MM.1S (cell line): Measurements from ENCODE around the gene DDR1.
"Not testable (repeated sequence)": the region's sequence is repeated elsewhere in the genome, so short reads cannot be mapped to it uniquely, and the experiment has no call there.

ENCODE experiments used
- DNase-seq: peaks from one replicate; pipeline ENCODE4 v3.0.0-alpha.2; 2015
- H2AFZ ChIP-seq: fragments of 300-600 bp; sonication (generic); 2 replicates; pipeline ENCODE4 v1.6.0; 2016; ENCODE audit warnings: antibody characterized with exemption, low read length
- H3F3A ChIP-seq: fragments of 300-600 bp; sonication (generic); 2 replicates; pipeline ENCODE4 v1.6.1; 2016; ENCODE audit warnings: mild to moderate bottlenecking, antibody characterized with exemption, low read length, moderate library complexity, mixed read lengths; ENCODE audit not compliant: insufficient read depth
- H3K27ac ChIP-seq: fragments of 300-600 bp; sonication (generic); 2 replicates; pipeline ENCODE4 v1.5.1; 2016; ENCODE audit warnings: mild to moderate bottlenecking, low read length
- H3K27me3 ChIP-seq: fragments of 300-600 bp; sonication (generic); replicated peaks from 2 replicates; pipeline ENCODE4 v1.6.0; 2016; ENCODE audit warnings: low read length; ENCODE audit not compliant: insufficient read depth
- H3K36me3 ChIP-seq: fragments of 300-600 bp; sonication (generic); replicated peaks from 2 replicates; pipeline ENCODE4 v1.6.1; 2016; ENCODE audit warnings: mild to moderate bottlenecking, low read length, mixed read lengths; ENCODE audit not compliant: insufficient read depth
- H3K4me1 ChIP-seq: fragments of 300-600 bp; sonication (generic); 2 replicates; pipeline ENCODE4 v1.6.1; 2016; ENCODE audit warnings: low read length, mixed read lengths
- H3K4me2 ChIP-seq: fragments of 300-600 bp; sonication (generic); 2 replicates; pipeline ENCODE4 v1.6.0; 2016; ENCODE audit warnings: low read depth, low read length
- H3K4me3 ChIP-seq: fragments of 300-600 bp; sonication (generic); 2 replicates; pipeline ENCODE4 v1.5.1; 2016; ENCODE audit warnings: low read length, mixed read lengths
- H3K79me2 ChIP-seq: fragments of 300-600 bp; sonication (generic); 2 replicates; pipeline ENCODE4 v1.6.1; 2016; ENCODE audit warnings: mixed run types, low read length, mixed read lengths
- H3K9ac ChIP-seq: fragments of 300-600 bp; sonication (generic); 2 replicates; pipeline ENCODE4 v1.6.1; 2016; ENCODE audit warnings: low read length, mixed read lengths
- H3K9me2 ChIP-seq: fragments of 300-600 bp; sonication (generic); replicated peaks from 2 replicates; pipeline ENCODE4 v1.6.1; 2016; ENCODE audit warnings: mild to moderate bottlenecking, low read length, mixed read lengths; ENCODE audit not compliant: insufficient read depth
- H3K9me3 ChIP-seq: fragments of 300-600 bp; sonication (generic); replicated peaks from 2 replicates; pipeline ENCODE4 v1.6.1; 2016; ENCODE audit warnings: mild to moderate bottlenecking, low read length, mixed read lengths; ENCODE audit not compliant: insufficient read depth
- H4K20me1 ChIP-seq: fragments of 300-600 bp; sonication (generic); 2 replicates; pipeline ENCODE4 v1.6.1; 2016; ENCODE audit warnings: mild to moderate bottlenecking, low read length, moderate library complexity, mixed read lengths; ENCODE audit not compliant: insufficient read depth
- EZH2 ChIP-seq: fragments of 300-600 bp; sonication (generic); optimal IDR thresholded peaks from 2 replicates; pipeline ENCODE3; 2017; ENCODE audit warnings: low read depth, mild to moderate bottlenecking, antibody characterized with exemption, low read length, mixed read lengths
- EZH2phosphoT487 ChIP-seq: fragments of 300-600 bp; sonication (generic); IDR thresholded peaks from 2 replicates; pipeline ENCODE4 v1.6.1; 2018; ENCODE audit warnings: antibody characterized with exemption, low read length
- TF ChIP-seq, protein P1 (sequence below): fragments of 300-600 bp; sonication (generic); IDR thresholded peaks from 2 replicates; pipeline ENCODE4 v1.5.1; 2016; ENCODE audit warnings: antibody characterized with exemption, low read length, mixed read lengths

DDR1 gene

DNA sequence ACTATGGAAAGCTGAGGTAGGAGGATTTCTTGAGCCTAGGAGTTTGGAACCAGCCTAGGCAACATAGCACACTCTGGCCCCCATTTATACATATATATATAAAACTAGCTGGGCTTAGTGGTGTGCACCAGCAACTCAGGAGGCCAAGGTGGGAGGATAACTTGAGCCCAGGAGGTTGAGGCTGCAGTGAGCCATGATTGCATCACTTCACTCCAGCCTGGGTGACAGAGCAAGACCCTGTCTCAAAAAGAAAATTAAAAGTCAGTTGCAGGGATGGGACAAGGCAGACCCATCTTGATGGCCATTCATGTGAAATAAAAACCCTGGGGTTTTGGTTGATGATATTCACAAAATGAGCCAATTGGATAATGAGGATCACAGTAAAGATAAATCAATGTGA lies 17.1 kb downstream of the DDR1 start:
- no peaks in the 10 kb centered on the region for H3K79me2 ChIP-seq
- H3K27ac ChIP-seq, result no peak overlapping the region
- H2AFZ ChIP-seq, result no peak overlapping the region
- no peak overlapping the region for H3K9ac ChIP-seq
- no peaks in the 10 kb centered on the region for H3K4me1 ChIP-seq
- no peaks in the 10 kb centered on the region for H3K9me2 ChIP-seq
- H3K36me3 ChIP-seq, result no peaks in the 10 kb centered on the region
- TF ChIP-seq, protein P1, sequence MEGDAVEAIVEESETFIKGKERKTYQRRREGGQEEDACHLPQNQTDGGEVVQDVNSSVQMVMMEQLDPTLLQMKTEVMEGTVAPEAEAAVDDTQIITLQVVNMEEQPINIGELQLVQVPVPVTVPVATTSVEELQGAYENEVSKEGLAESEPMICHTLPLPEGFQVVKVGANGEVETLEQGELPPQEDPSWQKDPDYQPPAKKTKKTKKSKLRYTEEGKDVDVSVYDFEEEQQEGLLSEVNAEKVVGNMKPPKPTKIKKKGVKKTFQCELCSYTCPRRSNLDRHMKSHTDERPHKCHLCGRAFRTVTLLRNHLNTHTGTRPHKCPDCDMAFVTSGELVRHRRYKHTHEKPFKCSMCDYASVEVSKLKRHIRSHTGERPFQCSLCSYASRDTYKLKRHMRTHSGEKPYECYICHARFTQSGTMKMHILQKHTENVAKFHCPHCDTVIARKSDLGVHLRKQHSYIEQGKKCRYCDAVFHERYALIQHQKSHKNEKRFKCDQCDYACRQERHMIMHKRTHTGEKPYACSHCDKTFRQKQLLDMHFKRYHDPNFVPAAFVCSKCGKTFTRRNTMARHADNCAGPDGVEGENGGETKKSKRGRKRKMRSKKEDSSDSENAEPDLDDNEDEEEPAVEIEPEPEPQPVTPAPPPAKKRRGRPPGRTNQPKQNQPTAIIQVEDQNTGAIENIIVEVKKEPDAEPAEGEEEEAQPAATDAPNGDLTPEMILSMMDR, result no peak
- no peak for TF ChIP-seq EZH2
- no peak for TF ChIP-seq EZH2phosphoT487
- no peak overlapping the region for H3K4me3 ChIP-seq
- no peak for DNase-seq
- H3F3A ChIP-seq, result no peaks in the 10 kb centered on the region
- H4K20me1 ChIP-seq, result no peaks in the 10 kb centered on the region
- peaks cover 39% of the 10 kb centered on the region for H3K27me3 ChIP-seq
- H3K9me3 ChIP-seq, result no peaks in the 10 kb centered on the region
- H3K4me2 ChIP-seq, result no peak overlapping the region

DNA sequence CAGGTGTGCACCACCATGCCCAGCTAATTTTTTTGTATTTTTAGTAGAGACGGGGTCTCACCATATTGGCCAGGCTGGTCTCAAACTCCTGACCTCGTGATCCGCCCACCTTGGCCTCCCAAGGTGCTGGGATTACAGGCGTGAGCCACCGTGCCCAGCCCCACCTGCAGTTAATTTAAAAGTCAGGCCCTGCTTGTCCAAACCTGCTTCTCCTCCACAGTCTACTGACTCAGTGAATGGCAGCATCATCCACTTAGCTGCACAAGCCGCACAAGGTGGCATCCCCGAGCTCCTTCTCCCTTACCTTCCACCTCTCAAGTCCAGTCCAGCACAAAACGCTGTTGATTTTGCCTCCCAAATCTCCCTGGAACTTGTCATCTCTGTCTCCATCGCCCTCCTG lies 17.9 kb downstream of the DDR1 start:
- H3K4me2 ChIP-seq, H3K79me2 ChIP-seq, H3K27ac ChIP-seq, H2AFZ ChIP-seq, H3F3A ChIP-seq, H3K9ac ChIP-seq, H3K36me3 ChIP-seq, H3K9me2 ChIP-seq, H4K20me1 ChIP-seq, H3K4me1 ChIP-seq, H3K9me3 ChIP-seq, H3K4me3 ChIP-seq, DNase-seq: not testable (repeated sequence)
- peaks cover 34% of the 10 kb centered on the region for H3K27me3 ChIP-seq

DNA sequence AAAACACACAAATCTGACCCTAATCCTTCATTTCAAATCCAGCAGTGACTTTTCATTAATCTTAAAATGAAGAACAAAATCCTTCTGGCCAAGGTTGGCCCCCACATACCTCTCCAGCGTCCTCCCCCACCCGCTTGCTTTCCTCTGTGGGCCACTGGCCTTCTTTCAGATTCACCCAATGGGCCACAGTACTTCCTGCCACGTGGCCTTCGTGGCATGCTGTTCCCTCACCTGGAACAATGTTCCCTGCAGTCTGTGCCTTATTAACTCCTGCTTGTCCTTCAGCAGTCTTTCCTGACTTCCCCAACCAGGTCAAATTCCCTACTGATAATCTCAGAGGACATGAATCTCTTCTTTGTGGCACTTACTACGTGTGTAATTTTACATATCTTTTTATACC lies 18.4 kb downstream of the DDR1 start:
- H3F3A ChIP-seq, result no peaks in the 10 kb centered on the region
- no peak overlapping the region for H3K4me2 ChIP-seq
- H3K9me2 ChIP-seq, result no peaks in the 10 kb centered on the region
- H3K27me3 ChIP-seq, result peaks cover 29% of the 10 kb centered on the region
- H3K4me3 ChIP-seq, result no peak overlapping the region
- H3K27ac ChIP-seq, result no peak overlapping the region
- no peaks in the 10 kb centered on the region for H3K4me1 ChIP-seq
- no peak for DNase-seq
- H3K36me3 ChIP-seq, result no peaks in the 10 kb centered on the region
- no peaks in the 10 kb centered on the region for H3K9me3 ChIP-seq
- no peak overlapping the region for H2AFZ ChIP-seq
- H3K9ac ChIP-seq, result no peak overlapping the region
- no peaks in the 10 kb centered on the region for H3K79me2 ChIP-seq
- no peaks in the 10 kb centered on the region for H4K20me1 ChIP-seq
- TF ChIP-seq EZH2, result no peak
- TF ChIP-seq, protein P1, result no peak
- no peak for TF ChIP-seq EZH2phosphoT487

DNA sequence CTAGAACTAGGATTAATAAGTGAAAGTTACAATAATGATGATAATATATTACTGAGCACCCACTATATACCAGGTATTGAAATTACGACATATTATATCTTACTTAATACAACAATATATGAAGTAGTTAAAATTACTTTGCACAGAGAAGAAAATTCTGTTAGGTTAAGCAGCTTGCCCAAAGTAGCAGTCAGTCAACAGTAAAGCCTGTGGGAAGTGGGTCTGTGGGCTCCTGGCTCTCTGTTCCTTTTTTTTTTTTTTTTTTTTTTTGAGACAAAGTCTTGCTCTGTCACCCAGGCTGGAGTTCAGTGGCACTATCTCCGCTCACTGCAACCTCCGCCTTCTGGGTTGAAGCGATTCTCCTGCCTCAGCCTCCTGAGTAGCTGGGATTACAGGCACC lies 18.9 kb downstream of the DDR1 start:
- Histone ChIP-seq H3K4me3 (no peak overlapping the region), H3K79me2 (peaks cover 2% of the 10 kb centered on the region; the same call in 1 of the 2 replicates), H3K4me2 (no peak overlapping the region), H3K4me1 (no peaks in the 10 kb centered on the region), H2AFZ (no peak overlapping the region), H3K9ac (no peak overlapping the region), H3K9me2 (no peaks in the 10 kb centered on the region), H3K27ac (no peak overlapping the region), H3K27me3 (peaks cover 24% of the 10 kb centered on the region; the same call in 1 of the 2 replicates), H3K36me3 (no peaks in the 10 kb centered on the region), H4K20me1 (no peaks in the 10 kb centered on the region), H3K9me3 (no peaks in the 10 kb centered on the region), H3F3A (no peaks in the 10 kb centered on the region)
- TF ChIP-seq EZH2phosphoT487 (no peak), EZH2 (no peak)
- TF ChIP-seq, protein P1, result no peak
- DNase-seq, result no peak

DNA sequence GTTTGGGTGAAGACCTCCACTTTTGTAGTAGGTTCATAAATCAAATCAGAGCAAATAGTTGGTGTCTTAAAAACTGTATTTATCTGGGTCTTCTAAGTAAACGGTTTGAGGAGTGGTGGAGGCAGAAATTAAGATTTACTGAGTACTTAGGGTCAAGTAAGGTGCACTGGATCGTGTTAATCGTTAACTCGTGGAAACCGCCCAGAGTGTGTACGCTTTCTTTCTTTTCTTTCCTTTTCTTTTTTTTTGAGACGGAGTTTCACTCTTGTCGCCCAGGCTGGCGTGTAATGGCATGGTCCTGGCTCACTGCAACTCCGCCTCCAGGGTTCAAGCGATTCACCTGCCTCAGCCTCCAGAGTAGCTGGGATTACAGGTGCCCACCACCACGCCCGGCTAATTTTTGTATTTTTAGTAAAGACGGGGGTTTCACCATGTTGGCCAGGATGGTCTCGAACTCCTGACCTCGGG lies 23.0 kb downstream of the DDR1 start:
- H3K36me3 ChIP-seq, H3K9ac ChIP-seq, DNase-seq, H3K9me2 ChIP-seq, H4K20me1 ChIP-seq, H3K27ac ChIP-seq, H3K9me3 ChIP-seq, H3F3A ChIP-seq, H3K27me3 ChIP-seq, H3K4me1 ChIP-seq: not testable (repeated sequence)
- peaks cover 10% of the 10 kb centered on the region for H3K79me2 ChIP-seq
- peak overlapping the region; percentile 100 for H3K4me3 ChIP-seq
- peak overlapping the region; percentile 45; the same call in 1 of the 2 replicates for H3K4me2 ChIP-seq
- H2AFZ ChIP-seq, result peak overlapping the region; percentile 69
